CD4-positive, alpha-beta T cell treated with Interferon alpha-2 for 1 hour (primary cell): ENCODE data around the gene POLN.

Experiments
- DNase-seq, 2 donors: peaks; one replicate each; pipeline ENCODE4 v3.0.0-alpha.2; 2020 to 2022

Gene POLN

GRCh38 chr4:2241410-2242353, at the start of gene POLN, which contains the start of gene HAUS3:
Gene POLN, minus strand, starts transcription at chr4:2242121. Its CDS starts 12,890 bp downstream, at chr4:2229231.
Gene HAUS3, minus strand, starts transcription at chr4:2242121. Its CDS starts 1,175 bp downstream, at chr4:2240946.
- DNase-seq = peak; percentile 99 to 100

GRCh38 chr4:2290974-2291704, 49.2 kb upstream of the POLN start:
- peak; percentile 83 to 84 for DNase-seq

- DNase-seq = no peak
Measured at GRCh38 chr4:2290488-2290887, 48.6 kb upstream of the POLN start.

GRCh38 chr4:2289955-2290333, 48.0 kb upstream of the POLN start:
- no peak for DNase-seq

- no peak for DNase-seq
Measured at GRCh38 chr4:2289311-2289954, 47.5 kb upstream of the POLN start.

GRCh38 chr4:2288051-2288541, 46.2 kb upstream of the POLN start:
- DNase-seq = no peak

- DNase-seq = no peak
Measured at GRCh38 chr4:2287594-2287915, 45.6 kb upstream of the POLN start.

GRCh38 chr4:2286904-2287593, 45.1 kb upstream of the POLN start:
- no peak for DNase-seq

- DNase-seq = no peak
Measured at GRCh38 chr4:2285613-2286381, 43.9 kb upstream of the POLN start.

- DNase-seq = no peak
Measured at GRCh38 chr4:2284934-2285612, 43.2 kb upstream of the POLN start.

GRCh38 chr4:2284161-2284933, 42.4 kb upstream of the POLN start:
- no peak for DNase-seq

- DNase-seq = no peak
Measured at GRCh38 chr4:2283199-2283711, 41.3 kb upstream of the POLN start.

GRCh38 chr4:2281575-2282343, 39.8 kb upstream of the POLN start:
- peak; percentile 90 for DNase-seq

GRCh38 chr4:2280531-2281300, 38.8 kb upstream of the POLN start:
- no peak for DNase-seq

- DNase-seq = no peak
Measured at GRCh38 chr4:2277956-2278355, 36.0 kb upstream of the POLN start.

GRCh38 chr4:2276581-2277325, 34.8 kb upstream of the POLN start:
- no peak for DNase-seq

GRCh38 chr4:2275546-2276251, 33.8 kb upstream of the POLN start:
- DNase-seq = no peak
